Measurements from ENCODE around the gene ZCCHC9. TPM values are rescaled to one million over a fixed set of nuclear protein-coding genes. Genes with fewer than 3 reads are reported as not detected.

The ZCCHC9 gene
- polyA plus RNA-seq, 1 donor (not counting 4 experiments of a cell fraction or from before 2014, with no cell fraction given), result 24.1 TPM

DNA sequence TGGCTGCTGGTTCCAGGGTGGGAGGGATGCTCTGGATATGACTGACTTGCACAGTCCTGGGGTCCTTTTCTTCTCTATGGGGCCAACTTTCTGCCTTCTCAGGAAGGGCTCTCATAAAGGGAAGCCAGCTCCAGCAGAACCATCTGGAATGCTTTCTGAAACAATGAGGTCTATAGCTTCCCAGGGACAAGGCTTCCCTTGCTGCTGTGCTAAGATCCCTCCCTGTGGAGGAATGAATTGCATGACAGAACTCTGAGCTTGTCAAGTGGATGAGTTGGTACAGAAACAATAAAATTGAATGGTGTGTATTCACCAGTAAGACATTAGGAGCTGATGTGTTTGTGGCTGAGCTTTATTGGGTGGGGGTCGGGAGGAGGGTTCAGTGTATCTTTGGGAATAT is 48.5 kb upstream of the ZCCHC9 start:
- Histone ChIP-seq H3K27me3 (ENCODE audit: control insufficient read depth, extremely low read depth, insufficient read depth, low read length) (no peaks in the 10 kb centered on the region), H3K9ac (ENCODE audit: control insufficient read depth, extremely low read depth, insufficient read depth, low read length) (no peak overlapping the region), H4K20me1 (ENCODE audit: control insufficient read depth, extremely low read depth, insufficient read depth, low read length) (peaks cover 4% of the 10 kb centered on the region), H3K36me3 (ENCODE audit: control insufficient read depth in 2 of 2, extremely low read depth in 1 of 2, insufficient read depth in 2 of 2, low read length in 2 of 2) (no peaks in the 10 kb centered on the region), H3K79me2 (ENCODE audit: control insufficient read depth, insufficient read depth, low read length) (no peaks in the 10 kb centered on the region), H3K9me3 (ENCODE audit: control insufficient read depth, low read depth, low read length) (no peaks in the 10 kb centered on the region), H3K4me3 (ENCODE audit: control insufficient read depth in 2 of 3, extremely low read depth in 1 of 3, insufficient read depth in 2 of 3, low read depth in 1 of 3, low read length in 3 of 3) (no peak overlapping the region), H2AFZ (ENCODE audit: control insufficient read depth, low read length) (no peak overlapping the region), H3K4me2 (ENCODE audit: control insufficient read depth, extremely low read depth, insufficient read depth, low read depth, low read length) (no peak overlapping the region), H3K27ac (ENCODE audit: control insufficient read depth, insufficient read depth, low read length) (no peak overlapping the region), H3K4me1 (ENCODE audit: control insufficient read depth, extremely low read depth, insufficient read depth, low read length) (peaks cover 12% of the 10 kb centered on the region), H3K9me1 (ENCODE audit: control insufficient read depth, extremely low read depth, insufficient read depth, low read length) (no peaks in the 10 kb centered on the region)
- TF ChIP-seq, protein P1, sequence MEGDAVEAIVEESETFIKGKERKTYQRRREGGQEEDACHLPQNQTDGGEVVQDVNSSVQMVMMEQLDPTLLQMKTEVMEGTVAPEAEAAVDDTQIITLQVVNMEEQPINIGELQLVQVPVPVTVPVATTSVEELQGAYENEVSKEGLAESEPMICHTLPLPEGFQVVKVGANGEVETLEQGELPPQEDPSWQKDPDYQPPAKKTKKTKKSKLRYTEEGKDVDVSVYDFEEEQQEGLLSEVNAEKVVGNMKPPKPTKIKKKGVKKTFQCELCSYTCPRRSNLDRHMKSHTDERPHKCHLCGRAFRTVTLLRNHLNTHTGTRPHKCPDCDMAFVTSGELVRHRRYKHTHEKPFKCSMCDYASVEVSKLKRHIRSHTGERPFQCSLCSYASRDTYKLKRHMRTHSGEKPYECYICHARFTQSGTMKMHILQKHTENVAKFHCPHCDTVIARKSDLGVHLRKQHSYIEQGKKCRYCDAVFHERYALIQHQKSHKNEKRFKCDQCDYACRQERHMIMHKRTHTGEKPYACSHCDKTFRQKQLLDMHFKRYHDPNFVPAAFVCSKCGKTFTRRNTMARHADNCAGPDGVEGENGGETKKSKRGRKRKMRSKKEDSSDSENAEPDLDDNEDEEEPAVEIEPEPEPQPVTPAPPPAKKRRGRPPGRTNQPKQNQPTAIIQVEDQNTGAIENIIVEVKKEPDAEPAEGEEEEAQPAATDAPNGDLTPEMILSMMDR (optimal IDR thresholded peaks at IDR 0.05 in 1 of 3, IDR thresholded peaks at IDR 0.05 in 1 of 3, conservative IDR thresholded peaks at IDR 0.05 in 1 of 3; ENCODE audit: extremely low read depth in 1 of 3, insufficient read depth in 2 of 3, low read length in 3 of 3), result no peak
- no peak for TF ChIP-seq EZH2 (IDR thresholded peaks at IDR 0.05; ENCODE audit: low read length)
- FAIRE-seq (no peak), DNase-seq (ENCODE audit: low read depth, low spot score) (no peak)
- dilution Hi-C loops (cut with MboI; ENCODE audit: extremely low pct_ligation_motif_present, low sequenced_read_pairs), result no loop called here

DNA sequence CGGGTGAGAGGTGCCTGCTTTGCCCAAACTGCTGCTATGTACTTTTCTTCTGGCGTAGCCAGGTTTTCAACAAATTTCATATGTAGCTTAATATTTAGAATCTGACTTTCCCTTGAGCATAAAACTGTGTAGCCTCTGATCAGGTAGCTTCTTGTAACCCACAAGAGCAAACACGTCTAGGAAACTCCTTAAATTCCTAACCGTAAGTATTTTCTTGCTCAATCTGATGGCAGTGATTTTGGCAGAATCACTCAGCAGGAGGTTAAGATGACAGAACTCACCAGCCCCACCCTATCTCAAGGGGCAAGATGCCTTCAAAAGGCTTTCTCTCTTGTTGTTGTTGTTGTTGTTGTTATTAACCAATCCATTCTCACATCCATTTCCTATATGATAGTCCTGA is 47.5 kb upstream of the ZCCHC9 start:
- DNase-seq (ENCODE audit: low read depth, low spot score), result no peak

More for the DNA sequence above, 47.5 kb upstream of the ZCCHC9 start:
- Histone ChIP-seq H3K9ac (ENCODE audit: control insufficient read depth, extremely low read depth, insufficient read depth, low read length) (no peak overlapping the region), H3K4me3 (ENCODE audit: control insufficient read depth in 2 of 3, extremely low read depth in 1 of 3, insufficient read depth in 2 of 3, low read depth in 1 of 3, low read length in 3 of 3) (no peak overlapping the region), H2AFZ (ENCODE audit: control insufficient read depth, low read length) (peak overlapping the region; percentile 24), H4K20me1 (ENCODE audit: control insufficient read depth, extremely low read depth, insufficient read depth, low read length) (peaks cover 4% of the 10 kb centered on the region), H3K27me3 (ENCODE audit: control insufficient read depth, extremely low read depth, insufficient read depth, low read length) (no peaks in the 10 kb centered on the region), H3K36me3 (ENCODE audit: control insufficient read depth in 2 of 2, extremely low read depth in 1 of 2, insufficient read depth in 2 of 2, low read length in 2 of 2) (no peaks in the 10 kb centered on the region), H3K9me1 (ENCODE audit: control insufficient read depth, extremely low read depth, insufficient read depth, low read length) (no peaks in the 10 kb centered on the region), H3K4me1 (ENCODE audit: control insufficient read depth, extremely low read depth, insufficient read depth, low read length) (peaks cover 12% of the 10 kb centered on the region), H3K27ac (ENCODE audit: control insufficient read depth, insufficient read depth, low read length) (no peak overlapping the region), H3K4me2 (ENCODE audit: control insufficient read depth, extremely low read depth, insufficient read depth, low read depth, low read length) (peak overlapping the region; percentile 63), H3K79me2 (ENCODE audit: control insufficient read depth, insufficient read depth, low read length) (no peaks in the 10 kb centered on the region), H3K9me3 (ENCODE audit: control insufficient read depth, low read depth, low read length) (no peaks in the 10 kb centered on the region)
- FAIRE-seq, result peak; percentile 83
- dilution Hi-C loops (cut with MboI; ENCODE audit: extremely low pct_ligation_motif_present, low sequenced_read_pairs), result no loop called here
- no peak for TF ChIP-seq EZH2 (IDR thresholded peaks at IDR 0.05; ENCODE audit: low read length)
- TF ChIP-seq, protein P1 (optimal IDR thresholded peaks at IDR 0.05 in 1 of 3, IDR thresholded peaks at IDR 0.05 in 1 of 3, conservative IDR thresholded peaks at IDR 0.05 in 1 of 3; ENCODE audit: extremely low read depth in 1 of 3, insufficient read depth in 2 of 3, low read length in 3 of 3), result no peak
